ENCODE measurements around the gene HK1. TPM values are rescaled to one million over a fixed set of nuclear protein-coding genes. Genes with fewer than 3 reads are reported as not detected.
A peak's percentile ranks its signal among the peaks of the same experiment; 100 is the strongest.
"Not testable (repeated sequence)": the region's sequence is repeated elsewhere in the genome, so short reads cannot be mapped to it uniquely, and the experiment has no call there.

Gene HK1
- total RNA-seq, 2 experiments from 2014 or later, result 213 to 220 TPM

GRCh38 chr10:69261184-69261583, 17.1 kb upstream of the HK1 start:
- Mint-ChIP-seq H3K27ac (no peak overlapping the region), H3K36me3 (no peaks in the 10 kb centered on the region), H3K4me1 (ENCODE audit: low read depth) (peaks cover 18% of the 10 kb centered on the region), H3K27me3 (no peaks in the 10 kb centered on the region), H3K4me3 (no peak overlapping the region), H3K9me3 (no peaks in the 10 kb centered on the region)
- intact Hi-C loops (cut with micrococcal nuclease), result no loop called here
- ChIA-PET CTCF (no interaction called here), POLR2A (no interaction called here)
- DNase-seq, result no peak

- H3K27me3 Mint-ChIP-seq, result no peaks in the 10 kb centered on the region
- POLR2A ChIA-PET, result interaction anchor here (0.6 kb wide), 1 partner anchor 55 kb away, joined by 4 read pairs; no protein-coding TSS in a partner anchor
- CTCF ChIA-PET, result interaction anchor here (0.9 to 1.6 kb wide), 2 partner anchors 24 to 40 kb away, joined by 3 read pairs; no protein-coding TSS in a partner anchor
- no peaks in the 10 kb centered on the region for H3K9me3 Mint-ChIP-seq
- DNase-seq, result no peak
- H3K4me1 Mint-ChIP-seq (ENCODE audit: low read depth), result peaks cover 18% of the 10 kb centered on the region
- intact Hi-C loops (cut with micrococcal nuclease), result loop anchor here (1.0 to 2.0 kb wide), 4 partner anchors 40 to 265 kb away; no protein-coding TSS in a partner anchor
- H3K4me3 Mint-ChIP-seq, result no peak overlapping the region
- H3K27ac Mint-ChIP-seq, result peak overlapping the region; percentile 55
- no peaks in the 10 kb centered on the region for H3K36me3 Mint-ChIP-seq
These were observed 16.0 kb upstream of the HK1 start for GRCh38 chr10:69262292-69262751.

GRCh38 chr10:69265521-69265920, 12.8 kb upstream of the HK1 start:
- intact Hi-C loops (cut with micrococcal nuclease), result no loop called here
- POLR2A ChIA-PET, result interaction anchor here (0.5 kb wide), 1 partner anchor 13 kb away, joined by 4 read pairs; no protein-coding TSS in a partner anchor
- H3K4me3 Mint-ChIP-seq, result no peak overlapping the region
- no peak overlapping the region for H3K27ac Mint-ChIP-seq
- CTCF ChIA-PET, result interaction anchor here (0.6 kb wide), 1 partner anchor 161 kb away, joined by 3 read pairs; no protein-coding TSS in a partner anchor
- H3K9me3 Mint-ChIP-seq, result no peaks in the 10 kb centered on the region
- peaks cover 18% of the 10 kb centered on the region for H3K4me1 Mint-ChIP-seq (ENCODE audit: low read depth)
- no peak for DNase-seq
- H3K27me3 Mint-ChIP-seq, result no peaks in the 10 kb centered on the region
- no peaks in the 10 kb centered on the region for H3K36me3 Mint-ChIP-seq

GRCh38 chr10:69268761-69269416, 9.4 kb upstream of the HK1 start:
- Mint-ChIP-seq H3K36me3 (no peaks in the 10 kb centered on the region), H3K9me3 (no peaks in the 10 kb centered on the region), H3K27me3 (no peaks in the 10 kb centered on the region), H3K4me1 (ENCODE audit: low read depth) (peaks cover 3% of the 10 kb centered on the region), H3K27ac (no peak overlapping the region), H3K4me3 (no peak overlapping the region)
- DNase-seq, result no peak
- CTCF ChIA-PET, result no interaction called here
- intact Hi-C loops (cut with micrococcal nuclease), result no loop called here
- POLR2A ChIA-PET, result interaction anchor here (0.6 kb wide), 1 partner anchor 60 kb away, joined by 3 read pairs; no protein-coding TSS in a partner anchor

- intact Hi-C loops (cut with micrococcal nuclease), result no loop called here
- Mint-ChIP-seq H3K4me1 (ENCODE audit: low read depth) (peaks cover 3% of the 10 kb centered on the region), H3K36me3 (no peaks in the 10 kb centered on the region), H3K27me3 (no peaks in the 10 kb centered on the region), H3K4me3 (no peak overlapping the region), H3K9me3 (no peaks in the 10 kb centered on the region), H3K27ac (no peak overlapping the region)
- POLR2A ChIA-PET, result no interaction called here
- CTCF ChIA-PET, result no interaction called here
- DNase-seq, result no peak
These were observed 8.5 kb upstream of the HK1 start for GRCh38 chr10:69269761-69270160.

GRCh38 chr10:69270990-69271389, 7.3 kb upstream of the HK1 start:
- Mint-ChIP-seq H3K4me3 (no peak overlapping the region), H3K27me3 (no peaks in the 10 kb centered on the region), H3K36me3 (no peaks in the 10 kb centered on the region), H3K9me3 (no peaks in the 10 kb centered on the region), H3K27ac (no peak overlapping the region), H3K4me1 (ENCODE audit: low read depth) (peaks cover 3% of the 10 kb centered on the region)
- POLR2A ChIA-PET, result no interaction called here
- no peak for DNase-seq
- intact Hi-C loops (cut with micrococcal nuclease), result no loop called here
- CTCF ChIA-PET, result no interaction called here

- H3K4me1 Mint-ChIP-seq (ENCODE audit: low read depth), result peaks cover 3% of the 10 kb centered on the region
- H3K27me3 Mint-ChIP-seq, result no peaks in the 10 kb centered on the region
- ChIA-PET POLR2A (no interaction called here), CTCF (interaction anchor here (0.6 kb wide), 1 partner anchor 116 kb away, joined by 3 read pairs; no protein-coding TSS in a partner anchor)
- intact Hi-C loops (cut with micrococcal nuclease), result no loop called here
- no peak for DNase-seq
- no peaks in the 10 kb centered on the region for H3K36me3 Mint-ChIP-seq
- H3K9me3 Mint-ChIP-seq, result no peaks in the 10 kb centered on the region
- H3K27ac Mint-ChIP-seq, result no peak overlapping the region
- no peak overlapping the region for H3K4me3 Mint-ChIP-seq
These were observed 5.7 kb upstream of the HK1 start for GRCh38 chr10:69272624-69273023.

- H3K36me3 Mint-ChIP-seq, result no peaks in the 10 kb centered on the region
- peaks cover 3% of the 10 kb centered on the region for H3K4me1 Mint-ChIP-seq (ENCODE audit: low read depth)
- H3K27ac Mint-ChIP-seq, result no peak overlapping the region
- intact Hi-C loops (cut with micrococcal nuclease), result no loop called here
- POLR2A ChIA-PET, result no interaction called here
- DNase-seq, result no peak
- no peak overlapping the region for H3K4me3 Mint-ChIP-seq
- CTCF ChIA-PET, result no interaction called here
- no peaks in the 10 kb centered on the region for H3K9me3 Mint-ChIP-seq
- H3K27me3 Mint-ChIP-seq, result no peaks in the 10 kb centered on the region
These were observed 2.9 kb upstream of the HK1 start for GRCh38 chr10:69275444-69275843.

- H3K27ac Mint-ChIP-seq, result no peak overlapping the region
- no peak for DNase-seq
- intact Hi-C loops (cut with micrococcal nuclease), result no loop called here
- H3K4me3 Mint-ChIP-seq, result no peak overlapping the region
- no peaks in the 10 kb centered on the region for H3K4me1 Mint-ChIP-seq (ENCODE audit: low read depth)
- POLR2A ChIA-PET, result no interaction called here
- no peaks in the 10 kb centered on the region for H3K27me3 Mint-ChIP-seq
- H3K9me3 Mint-ChIP-seq, result no peaks in the 10 kb centered on the region
- CTCF ChIA-PET, result no interaction called here
- no peaks in the 10 kb centered on the region for H3K36me3 Mint-ChIP-seq
These were observed 1.8 kb upstream of the HK1 start for GRCh38 chr10:69276503-69276902.

GRCh38 chr10:69279110-69279509, 814 bp downstream of the HK1 start:
- no peak overlapping the region for H3K27ac Mint-ChIP-seq
- no peaks in the 10 kb centered on the region for H3K4me1 Mint-ChIP-seq (ENCODE audit: low read depth)
- H3K4me3 Mint-ChIP-seq, result no peak overlapping the region
- intact Hi-C loops (cut with micrococcal nuclease), result no loop called here
- no peaks in the 10 kb centered on the region for H3K36me3 Mint-ChIP-seq
- no peaks in the 10 kb centered on the region for H3K27me3 Mint-ChIP-seq
- POLR2A ChIA-PET, result no interaction called here
- H3K9me3 Mint-ChIP-seq, result no peaks in the 10 kb centered on the region
- CTCF ChIA-PET, result no interaction called here
- DNase-seq, result no peak

- Mint-ChIP-seq H3K27me3 (no peaks in the 10 kb centered on the region), H3K9me3 (no peaks in the 10 kb centered on the region), H3K27ac (no peak overlapping the region), H3K36me3 (no peaks in the 10 kb centered on the region), H3K4me3 (no peak overlapping the region), H3K4me1 (ENCODE audit: low read depth) (no peaks in the 10 kb centered on the region)
- intact Hi-C loops (cut with micrococcal nuclease), result no loop called here
- POLR2A ChIA-PET, result no interaction called here
- CTCF ChIA-PET, result interaction anchor here (0.7 kb wide), 1 partner anchor 85 kb away, joined by 3 read pairs; no protein-coding TSS in a partner anchor
- DNase-seq, result no peak
These were observed 3.5 kb downstream of the HK1 start for GRCh38 chr10:69281507-69282413.

GRCh38 chr10:69284402-69284801, 6.1 kb downstream of the HK1 start:
- H3K4me1 Mint-ChIP-seq (ENCODE audit: low read depth); CTCF ChIA-PET; H3K36me3 Mint-ChIP-seq; POLR2A ChIA-PET; intact Hi-C loops (cut with micrococcal nuclease); DNase-seq; H3K27me3 Mint-ChIP-seq; H3K27ac Mint-ChIP-seq; H3K9me3 Mint-ChIP-seq; H3K4me3 Mint-ChIP-seq: not testable (repeated sequence)
